K562 (cell line): ENCODE results near the gene ZSCAN5C. TPM values are rescaled to one million over a fixed set of nuclear protein-coding genes. Genes with fewer than 3 reads are reported as not detected.
A peak's percentile ranks its signal among the peaks of the same experiment; 100 is the strongest.

Experiments used
- ATAC-seq: fragments of 200-7000 bp; cut with Tn5 transposase; 3 replicates; pipeline ENCODE4 v1.9.1; 2020; ENCODE audit warnings: moderate library complexity
- BruUV-seq: library from RNA; stranded (reverse); fragments of 400-500 nt; replicated peaks from 2 replicates; lab custom pipeline; 2021; lab: Mats Ljungman, UMichigan
- CTCF ChIA-PET: fragments of 300-600 bp; formaldehyde crosslinking; extraction: SDS; loops from one replicate; lab custom pipeline; 2021; ENCODE audit warnings: low intra/inter-chr PET ratio; lab: Yijun Ruan, JAX
- POLR2A ChIA-PET: fragments of 300-600, 350-650 bp; sonication (Branson Sonifier 250); formaldehyde crosslinking; extraction: SDS; loops from one replicate; lab custom pipeline; 2021; ENCODE audit warnings: antibody characterized with exemption, inconsistent platforms; lab: Yijun Ruan, JAX
- DNase-seq, 4 experiments: peaks; one replicate each; pipeline versions ENCODE4 v3.0.0 to v3.0.0-alpha.2; 2011 to 2018; ENCODE audit warnings: low spot score in 3 of 4, mixed read lengths in 3 of 4; ENCODE audit errors: extremely low read depth in 1 of 4
- FAIRE-seq: peaks from 2 replicates; lab custom pipeline; 2011; peaks lifted over from hg19 to GRCh38; lab: Jason Lieb, UNC
- H2AFZ ChIP-seq: 2 replicates; pipeline ENCODE4 v1.6.0; 2011; ENCODE audit warnings: low read depth, low read length, control low read depth, inconsistent platforms
- H3K27ac ChIP-seq: fragments of 200-600 bp; 3 replicates; pipeline ENCODE4 v1.8.0; 2011; ENCODE audit warnings: low read depth, mild to moderate bottlenecking, control low read depth, inconsistent platforms, low read length, moderate library complexity, mixed read lengths; ENCODE audit errors: extremely low read depth
- H3K27me3 ChIP-seq, 2 experiments: fragments of 300-600 bp in 1 of 2; 2 replicates in 1 of 2; 3 replicates in 1 of 2; pipeline versions ENCODE4 v1.6.0 to v1.8.0; 2011; ENCODE audit warnings: inconsistent platforms in 2 of 2, low read length in 2 of 2, mild to moderate bottlenecking in 1 of 2, mixed read lengths in 1 of 2, moderate library complexity in 1 of 2; ENCODE audit not compliant: control insufficient read depth in 2 of 2, insufficient read depth in 2 of 2
- H3K36me3 ChIP-seq: fragments of 300-600 bp; 3 replicates; pipeline ENCODE4 v1.8.0; 2011; ENCODE audit warnings: mild to moderate bottlenecking, low read length, inconsistent platforms; ENCODE audit not compliant: control insufficient read depth, insufficient read depth
- H3K4me1 ChIP-seq, 2 experiments: fragments of 200-600 bp in 1 of 2; replicated peaks in 1 of 2; 2 replicates in 1 of 2; 3 replicates in 1 of 2; pipeline versions ENCODE4 v1.5.1 to v1.8.0; 2011; ENCODE audit warnings: inconsistent platforms in 2 of 2, low read length in 2 of 2, mild to moderate bottlenecking in 1 of 2, mixed read lengths in 1 of 2, moderate library complexity in 1 of 2; ENCODE audit not compliant: control insufficient read depth in 2 of 2, insufficient read depth in 2 of 2
- H3K4me2 ChIP-seq: 2 replicates; pipeline ENCODE4 v1.6.1; 2011; ENCODE audit warnings: low read length, control low read depth, inconsistent platforms, mixed read lengths; ENCODE audit not compliant: insufficient read depth
- H3K4me3 ChIP-seq: fragments of 200-600 bp; sonication (generic), shearing (Covaris generic); 2 replicates; pipeline ENCODE4 v1.5.1; 2016; ENCODE audit warnings: control low read depth, inconsistent platforms
- H3K79me2 ChIP-seq: fragments of 200-600 bp; 3 replicates; pipeline ENCODE4 v1.8.0; 2011; ENCODE audit warnings: low read length, inconsistent platforms; ENCODE audit not compliant: control insufficient read depth, insufficient read depth
- H3K9ac ChIP-seq, 2 experiments: 2 replicates each; pipeline versions ENCODE4 v1.6.0 to v1.6.1; 2011; ENCODE audit warnings: low read depth in 2 of 2, low read length in 2 of 2, control low read depth in 1 of 2, inconsistent platforms in 1 of 2, mild to moderate bottlenecking in 1 of 2, mixed read lengths in 1 of 2; ENCODE audit not compliant: insufficient read depth in 1 of 2
- H3K9me1 ChIP-seq: one replicate; pipeline ENCODE4 v1.6.0; 2011; ENCODE audit warnings: inconsistent platforms, mild to moderate bottlenecking, low read length, moderate library complexity; ENCODE audit not compliant: control insufficient read depth, insufficient read depth
- H3K9me3 ChIP-seq: replicated peaks from 2 replicates; pipeline ENCODE4 v1.5.1; 2011; ENCODE audit warnings: low read depth, low read length, inconsistent platforms; ENCODE audit not compliant: control insufficient read depth, insufficient read depth
- H4K20me1 ChIP-seq: replicated peaks from 2 replicates; pipeline ENCODE4 v1.6.1; 2011; ENCODE audit warnings: low read length, inconsistent platforms, mixed read lengths; ENCODE audit not compliant: control insufficient read depth, insufficient read depth
- ARID4B ChIP-seq: sonication (generic); formaldehyde crosslinking; IDR thresholded peaks from 2 replicates; pipeline ENCODE4 v1.8.0; 2022; ENCODE audit warnings: mild to moderate bottlenecking, missing genetic modification reagents
- FOXK2 ChIP-seq, 2 experiments: fragments of 450-650 bp; IDR thresholded peaks in 1 of 2; conservative IDR thresholded peaks in 1 of 2; 2 replicates each; pipeline ENCODE4 v1.6.1; 2016; ENCODE audit warnings: low read depth in 2 of 2, mild to moderate bottlenecking in 1 of 2
- HNRNPL ChIP-seq: fragments of 200-400 bp; formaldehyde crosslinking; IDR thresholded peaks from 2 replicates; pipeline ENCODE4 v1.6.1; 2017; ENCODE audit warnings: low read depth, mild to moderate bottlenecking, low read length
- WGBS: fragments of 100-300 bp; shearing (Covaris generic); methylation state at CpG from one replicate; pipeline ENCODE4 v1.1.6; 2016; ENCODE audit warnings: low coverage, mixed read lengths; ENCODE audit not compliant: insufficient coverage; ENCODE audit errors: missing lambda C conversion rate; 5-methylcytosine and 5-hydroxymethylcytosine counted together
- in situ Hi-C: fragments of 300-500 bp; cut with MboI; formaldehyde crosslinking; loops from 4 replicates; pipeline ENCODE4 v1.15.0; 2018; ENCODE audit warnings: inconsistent platforms, mixed read lengths
- intact Hi-C: fragments of 100-400 bp; cut with micrococcal nuclease; formaldehyde crosslinking; loops from 2 replicates; pipeline ENCODE4 v1.14.2; 2022
- polyA plus RNA-seq, 8 experiments: library from polyadenylated mRNA; depleted of rRNA in 4 of 8; stranded (reverse) in 5 of 8; unstranded in 3 of 8; fragments of >200 nt; fragmentation: Nextera tagmentation in 2 of 8; fragmentation: Illumina TruSeq in 1 of 8; extraction: Ambion mirVana in 2 of 8; extraction: Trizol in 1 of 8; gene quantifications; 2 replicates each; pipeline versions ENCODE4 v1.2.1 to v1.2.3, GENCODE V29; 2011 to 2014; ENCODE audit warnings: inconsistent platforms in 1 of 8, missing spikeins in 1 of 8
- total RNA-seq, 7 experiments: library from RNA; depleted of rRNA in 6 of 7; stranded (reverse); fragments of >200 nt in 6 of 7; fragmentation: Illumina TruSeq in 2 of 7; extraction: Trizol in 2 of 7; gene quantifications; 2 replicates each; pipeline versions ENCODE4 v1.2.1 to v1.2.3, GENCODE V29; 2011 to 2021; ENCODE audit warnings: low replicate concordance in 1 of 7

ZSCAN5C gene
- total and polyA plus RNA-seq, 9 of the 15 experiments (the other 6 are each of a cell fraction or from before 2014, with no cell fraction given) = 0.07 TPM; not detected in 8

- no peak overlapping the region for H3K4me3 ChIP-seq
- no peak for TF ChIP-seq ARID4B (CRISPR knock-in tag)
- no peak for TF ChIP-seq FOXK2 (conservative IDR thresholded peaks at IDR 0.05 in 1 of 2, IDR thresholded peaks at IDR 0.05 in 1 of 2; ENCODE audit: low read depth in 2 of 2)
- 0 out of 2 replicates have a peak, but pooled peaks have one; percentile 35 for TF ChIP-seq HNRNPL
- intact Hi-C loops = no loop called here
- CTCF ChIA-PET = no interaction called here
- no peak overlapping the region for H3K9ac ChIP-seq
- ATAC-seq (no peak), DNase-seq (no peak), FAIRE-seq (no peak)
- H2AFZ ChIP-seq = no peak overlapping the region
- no TSS peak for BruUV-seq
- in situ Hi-C loops = no loop called here
- POLR2A ChIA-PET = no interaction called here
- H3K27me3 ChIP-seq = no peaks in the 10 kb centered on the region
- WGBS = 97% methylated on average over 28 of the region's 69 CpGs
- no peak overlapping the region for H3K27ac ChIP-seq
- no peaks in the 10 kb centered on the region for H4K20me1 ChIP-seq
- H3K4me2 ChIP-seq = no peak overlapping the region
- no peaks in the 10 kb centered on the region for H3K9me1 ChIP-seq
- no peaks in the 10 kb centered on the region for H3K9me3 ChIP-seq
- H3K36me3 ChIP-seq = peaks cover 22% of the 10 kb centered on the region; the same call in 2 of the 3 replicates
- H3K79me2 ChIP-seq = no peaks in the 10 kb centered on the region
- H3K4me1 ChIP-seq = peaks cover 9 to 11% of the 10 kb centered on the region in 2 experiments; a peak in 4 of 5 replicates
Measured at GRCh38 chr19:56159622-56160271, 42.3 kb upstream of the ZSCAN5C start.
